ENCODE data around the gene RHBDF1.

The RHBDF1 gene, protein sequence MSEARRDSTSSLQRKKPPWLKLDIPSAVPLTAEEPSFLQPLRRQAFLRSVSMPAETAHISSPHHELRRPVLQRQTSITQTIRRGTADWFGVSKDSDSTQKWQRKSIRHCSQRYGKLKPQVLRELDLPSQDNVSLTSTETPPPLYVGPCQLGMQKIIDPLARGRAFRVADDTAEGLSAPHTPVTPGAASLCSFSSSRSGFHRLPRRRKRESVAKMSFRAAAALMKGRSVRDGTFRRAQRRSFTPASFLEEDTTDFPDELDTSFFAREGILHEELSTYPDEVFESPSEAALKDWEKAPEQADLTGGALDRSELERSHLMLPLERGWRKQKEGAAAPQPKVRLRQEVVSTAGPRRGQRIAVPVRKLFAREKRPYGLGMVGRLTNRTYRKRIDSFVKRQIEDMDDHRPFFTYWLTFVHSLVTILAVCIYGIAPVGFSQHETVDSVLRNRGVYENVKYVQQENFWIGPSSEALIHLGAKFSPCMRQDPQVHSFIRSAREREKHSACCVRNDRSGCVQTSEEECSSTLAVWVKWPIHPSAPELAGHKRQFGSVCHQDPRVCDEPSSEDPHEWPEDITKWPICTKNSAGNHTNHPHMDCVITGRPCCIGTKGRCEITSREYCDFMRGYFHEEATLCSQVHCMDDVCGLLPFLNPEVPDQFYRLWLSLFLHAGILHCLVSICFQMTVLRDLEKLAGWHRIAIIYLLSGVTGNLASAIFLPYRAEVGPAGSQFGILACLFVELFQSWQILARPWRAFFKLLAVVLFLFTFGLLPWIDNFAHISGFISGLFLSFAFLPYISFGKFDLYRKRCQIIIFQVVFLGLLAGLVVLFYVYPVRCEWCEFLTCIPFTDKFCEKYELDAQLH

DNA sequence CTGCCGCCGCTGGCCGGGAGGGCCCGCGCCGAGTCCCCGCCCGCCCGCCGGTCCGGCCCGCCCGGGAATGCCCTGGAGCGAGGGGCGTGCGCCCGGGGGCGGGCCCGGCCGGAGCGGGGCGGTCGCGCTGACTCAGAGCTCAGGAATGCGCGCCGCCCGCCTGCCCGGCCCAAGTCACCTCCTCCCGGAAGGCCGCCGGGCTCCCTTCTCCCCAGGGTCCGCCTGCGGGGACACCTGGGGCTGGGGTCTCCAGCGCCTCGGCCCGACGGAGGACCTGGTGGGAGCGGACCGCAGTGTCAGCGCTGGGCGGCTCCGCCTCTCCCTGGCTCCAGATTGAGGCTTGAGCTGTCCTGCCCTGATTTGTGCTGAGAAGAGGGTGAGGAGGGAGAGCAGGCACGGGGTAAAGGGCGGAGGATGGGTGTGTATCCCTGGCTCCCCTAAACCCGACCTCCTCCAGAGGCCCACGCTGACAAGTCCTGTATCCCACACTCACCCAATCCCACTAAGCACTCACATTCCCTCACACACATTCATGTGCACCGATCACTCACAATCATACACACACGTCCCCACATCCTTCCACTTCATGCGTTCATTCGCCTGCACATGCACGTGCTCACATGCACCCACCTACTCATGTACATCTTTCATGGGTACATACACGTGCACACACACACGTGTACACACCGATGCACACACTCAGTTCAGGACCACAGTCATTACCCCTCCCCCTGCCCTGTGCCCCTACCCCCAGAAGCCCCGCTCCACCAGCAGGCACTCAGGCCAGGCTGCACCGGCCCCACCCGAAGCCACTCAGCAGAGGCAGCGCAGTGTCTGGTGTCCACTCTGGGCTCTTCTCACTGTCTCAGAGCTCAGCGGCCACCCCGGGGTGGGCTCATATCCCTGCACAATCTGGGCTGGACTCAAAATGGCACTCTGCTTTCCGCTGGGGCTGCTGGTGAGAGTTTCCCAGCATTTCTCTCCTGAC lies at the start of gene RHBDF1:
RHBDF1 (minus strand) TSS at position 71 of the 988 bp plus-strand sequence. CDS start 7,616 bp downstream, outside the sequence.
- no peak for DNase-seq (ENCODE audit: low read depth)

DNA sequence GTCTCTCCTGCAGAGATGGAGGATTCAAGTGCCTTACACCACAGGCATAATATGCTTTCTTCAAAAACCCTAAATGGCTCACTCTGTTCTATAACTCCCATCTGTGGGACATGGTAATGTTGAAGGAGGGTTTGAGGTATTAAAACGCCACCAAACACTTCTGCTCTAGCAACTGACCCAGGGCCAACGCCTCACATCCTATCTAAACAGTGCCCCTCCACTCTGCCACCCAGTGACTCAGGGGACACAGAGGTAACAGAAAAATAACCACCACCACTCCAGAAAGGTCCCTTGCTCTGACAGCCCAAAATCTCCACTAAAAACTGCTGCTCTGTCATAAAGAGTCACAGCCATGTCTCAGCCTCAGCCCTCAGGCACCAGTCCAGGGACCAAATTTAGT lies 48.3 kb upstream of the RHBDF1 start:
- no peak for DNase-seq (ENCODE audit: low read depth)

DNA sequence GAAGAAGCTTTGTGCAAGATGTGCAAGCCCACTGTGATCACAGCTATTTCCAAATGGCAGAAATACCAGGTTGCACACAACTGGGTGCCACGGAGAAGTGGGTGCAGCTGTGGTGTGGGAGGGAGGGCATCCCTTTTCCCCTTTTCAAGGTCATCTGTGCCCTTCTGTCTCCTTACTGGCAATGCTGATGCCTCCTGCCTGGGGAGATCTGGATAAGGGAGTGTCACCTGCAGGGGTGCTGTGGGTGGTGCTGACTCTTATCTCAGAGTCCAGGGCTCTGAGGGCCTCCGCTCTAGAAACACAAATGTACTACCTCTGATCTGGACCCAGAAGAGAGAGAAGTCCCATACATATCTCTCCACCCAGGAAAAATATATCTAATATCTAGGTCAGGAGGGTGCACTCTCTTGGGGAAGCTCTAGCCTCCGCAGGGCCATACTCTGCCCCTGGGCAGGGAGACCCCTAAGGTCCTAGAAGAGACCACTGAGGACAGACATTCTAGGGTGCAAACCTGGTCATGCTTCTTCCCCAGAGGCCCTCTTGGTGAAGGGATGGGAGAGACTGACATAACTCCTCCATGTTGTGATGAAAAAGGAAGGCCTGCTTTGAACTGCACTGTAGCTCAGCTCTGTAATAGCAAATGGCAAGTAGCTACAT lies 47.5 kb upstream of the RHBDF1 start:
- no peak for DNase-seq (ENCODE audit: low read depth)

DNA sequence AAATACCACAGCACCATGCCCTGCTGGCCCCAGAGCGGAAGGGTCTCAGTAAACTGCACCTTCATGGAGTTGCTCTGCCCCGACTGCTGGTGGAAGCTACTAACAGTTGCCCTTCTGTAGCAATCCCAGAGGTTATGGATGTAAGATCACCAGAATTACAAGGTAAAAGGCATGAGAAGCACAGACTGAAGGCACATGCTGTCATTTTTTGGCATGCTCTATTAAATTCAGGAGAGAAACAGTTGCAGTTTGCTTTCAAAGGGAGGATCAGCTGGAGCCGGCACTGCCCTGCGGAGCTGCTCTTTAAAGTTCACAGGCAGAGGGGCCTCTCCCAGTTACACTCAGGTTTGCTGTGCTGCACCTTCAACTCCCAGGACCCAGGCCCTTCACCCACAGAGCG lies 46.9 kb upstream of the RHBDF1 start:
- no peak for DNase-seq (ENCODE audit: low read depth)

DNA sequence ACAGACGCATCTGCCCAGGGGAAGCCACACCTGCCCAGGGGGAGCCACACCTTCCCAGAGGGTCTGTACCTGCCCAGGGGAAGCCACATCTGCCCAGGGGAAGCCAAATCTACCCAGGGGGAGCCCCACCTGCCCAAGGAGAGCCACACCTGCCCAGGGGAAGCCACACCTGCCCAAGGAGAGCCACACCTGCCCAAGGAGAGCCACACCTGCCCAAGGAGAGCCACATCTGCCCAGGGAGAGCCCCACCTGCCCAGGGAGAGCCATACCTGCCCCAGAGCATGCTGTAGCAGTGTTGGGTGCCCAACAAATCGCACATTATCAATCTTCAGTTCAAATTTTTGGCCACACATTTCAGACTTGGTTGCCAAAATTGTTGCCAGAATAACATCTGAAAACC lies 46.4 kb upstream of the RHBDF1 start:
- DNase-seq (ENCODE audit: low read depth): no peak

DNA sequence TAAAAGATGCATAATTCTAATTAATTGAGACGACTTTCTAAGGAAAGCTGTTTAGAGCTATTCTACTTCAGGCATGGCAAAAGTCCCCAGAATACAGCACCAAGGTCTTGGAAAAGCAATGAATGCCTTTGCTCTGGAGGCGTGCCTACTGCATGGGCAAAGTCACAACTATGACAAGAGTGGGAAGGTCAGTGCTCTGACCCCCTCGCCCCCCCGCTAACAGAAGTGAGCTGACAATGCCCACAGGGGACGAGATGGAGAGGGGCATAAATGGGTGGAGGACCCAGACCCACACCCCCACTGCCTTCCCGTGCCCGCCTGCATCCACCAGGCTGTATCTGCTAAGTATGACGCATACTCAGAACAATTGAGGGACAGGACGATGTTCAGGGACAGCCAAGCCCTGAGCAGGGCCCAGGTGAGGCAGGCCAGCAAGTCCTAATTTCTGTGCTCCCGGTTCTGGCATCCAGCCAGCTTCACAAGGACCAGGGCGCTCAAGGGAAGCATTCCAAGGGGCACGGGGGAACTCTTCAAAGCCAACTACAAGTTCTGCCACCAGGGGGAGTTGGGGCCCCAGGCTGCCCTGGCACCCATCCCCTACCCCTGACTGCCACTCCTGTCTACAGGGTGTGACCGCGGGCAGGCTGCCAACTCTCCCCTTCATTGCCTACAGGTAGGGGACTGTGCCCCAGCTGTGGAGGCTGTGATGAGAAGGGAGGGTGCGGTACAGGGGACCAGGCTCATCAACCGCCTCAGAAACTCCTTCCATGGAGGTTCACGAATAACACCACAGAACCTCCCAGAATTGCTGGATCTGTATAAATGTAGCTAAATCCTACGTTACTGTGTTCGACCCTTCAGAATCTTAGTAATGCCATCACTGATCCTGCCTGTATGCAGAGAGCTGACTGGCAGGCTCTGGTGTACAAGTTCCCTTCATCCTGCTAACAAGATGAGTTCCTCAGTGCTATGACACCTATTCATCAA lies 45.2 kb upstream of the RHBDF1 start:
- peak; percentile 37 for DNase-seq (ENCODE audit: low read depth)

DNA sequence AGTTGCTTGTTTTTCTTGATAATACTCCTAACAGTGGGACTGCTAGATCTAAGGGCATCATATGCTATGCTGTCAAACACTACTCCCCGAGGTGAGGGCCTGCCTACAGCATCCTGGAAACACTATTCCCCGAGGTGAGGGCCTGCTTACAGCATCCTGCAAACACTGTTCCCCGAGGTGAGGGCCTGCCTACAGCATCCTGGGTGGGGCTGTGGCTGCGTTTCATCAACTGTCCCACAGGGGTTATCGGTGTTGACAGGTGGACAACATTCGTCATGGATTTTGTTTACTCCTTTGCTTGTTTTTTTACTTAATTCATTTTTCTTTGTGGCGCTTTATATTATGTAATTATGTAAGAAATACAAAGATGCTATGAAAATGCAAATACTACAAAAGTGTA lies 43.6 kb upstream of the RHBDF1 start:
- no peak for DNase-seq (ENCODE audit: low read depth)

DNA sequence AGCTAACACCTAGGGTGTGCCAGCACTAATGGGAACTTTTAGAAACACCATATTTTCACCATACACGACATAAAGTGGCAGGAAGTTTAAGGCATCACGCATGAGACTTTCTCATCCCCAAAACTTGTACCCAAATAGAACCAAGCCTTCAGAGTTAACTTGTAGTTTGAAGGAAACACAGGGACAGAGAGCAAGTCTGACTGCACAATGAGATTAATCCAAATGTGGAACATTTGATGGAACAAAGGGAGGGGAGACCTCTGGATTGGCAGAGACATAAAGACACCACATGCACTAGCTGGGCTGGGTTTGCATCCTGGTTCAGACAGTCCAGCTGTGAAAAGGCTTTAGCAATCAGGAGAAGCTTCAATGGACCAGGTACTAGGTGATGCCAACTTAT lies 41.9 kb upstream of the RHBDF1 start:
- no peak for DNase-seq (ENCODE audit: low read depth)

DNA sequence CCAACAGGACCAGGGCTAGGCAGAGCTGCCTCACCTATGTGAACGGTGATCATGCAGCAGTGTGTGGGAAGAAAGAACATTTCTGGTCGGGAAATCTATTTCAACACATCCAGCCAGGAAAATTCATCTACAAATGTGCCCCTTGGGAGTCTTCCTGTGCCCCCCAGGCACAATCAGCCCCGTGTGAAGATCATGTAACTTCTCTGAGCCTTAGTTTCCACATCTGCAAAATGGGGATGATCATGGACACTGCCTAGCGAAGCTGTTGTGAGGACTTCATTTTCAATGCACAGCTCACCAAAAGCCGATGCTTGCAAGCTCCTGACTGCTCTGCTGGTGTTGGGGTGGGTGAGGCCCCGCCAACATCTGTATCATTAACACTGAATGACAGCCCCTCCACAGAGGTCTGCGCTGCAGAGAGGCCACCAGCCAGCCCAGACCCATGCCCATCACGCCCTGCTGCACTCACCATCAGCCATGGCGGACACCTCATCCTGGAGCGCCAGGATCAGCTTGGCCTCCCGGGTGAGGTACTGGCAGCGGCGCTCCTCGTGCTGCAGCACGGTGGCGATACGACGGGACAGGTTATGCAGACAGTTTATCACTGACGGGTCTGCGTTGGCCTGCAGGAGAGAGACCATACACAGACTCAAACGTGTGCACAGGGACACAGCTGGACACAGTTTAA lies 39.9 kb upstream of the RHBDF1 start:
- DNase-seq (ENCODE audit: low read depth): no peak

DNA sequence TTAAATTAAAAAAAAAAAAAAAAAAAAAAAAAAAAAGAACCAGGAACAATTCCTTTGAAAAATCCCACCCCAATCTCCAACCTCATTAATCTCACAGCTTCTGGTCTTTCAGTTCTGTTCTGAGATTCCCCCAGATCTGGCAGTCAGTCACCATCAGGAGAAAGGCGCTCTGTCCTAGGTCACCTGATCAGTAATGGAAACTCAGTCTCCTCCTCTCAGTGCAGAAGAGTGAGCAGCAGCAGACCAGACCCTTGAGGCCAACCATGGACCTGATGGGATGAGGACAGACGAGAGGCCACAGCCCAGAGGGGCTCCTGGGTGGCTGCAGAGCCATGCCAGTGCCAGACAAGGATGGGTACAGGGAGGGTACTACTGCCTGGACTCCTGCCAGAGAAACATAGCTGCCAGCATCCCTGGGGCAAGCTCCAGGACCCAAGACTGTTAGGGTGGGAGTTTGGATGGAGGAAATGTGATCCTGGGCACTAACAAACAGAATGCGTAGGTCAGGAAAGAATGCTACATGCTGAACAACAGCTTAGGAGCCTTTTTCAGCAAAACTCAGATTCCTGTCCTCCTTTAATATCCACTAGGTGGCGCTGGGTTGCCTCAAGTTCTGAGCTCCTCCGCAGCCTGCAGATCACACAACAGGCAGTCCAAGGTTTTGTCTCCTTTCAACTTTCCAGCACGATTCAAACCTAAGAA lies 34.3 kb upstream of the RHBDF1 start:
- DNase-seq (ENCODE audit: low read depth): no peak

DNA sequence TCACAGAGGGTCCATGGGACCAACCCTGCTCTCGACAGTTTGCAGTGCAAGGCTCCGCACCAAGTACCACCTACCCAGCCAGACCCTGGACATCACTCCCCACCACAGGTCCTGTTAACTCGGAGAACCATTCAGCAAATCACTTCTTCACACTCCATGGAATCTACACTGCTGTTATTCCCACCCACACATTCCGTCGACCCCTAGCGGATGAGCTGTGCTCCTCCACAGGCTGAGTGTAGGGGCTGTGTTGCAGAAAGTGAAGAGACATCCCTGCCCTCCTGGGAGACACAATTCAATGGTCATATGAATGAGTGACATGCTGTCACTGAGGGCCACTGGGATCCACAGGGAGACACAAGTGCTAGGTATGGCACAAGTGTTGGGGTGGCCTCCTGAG lies 33.1 kb upstream of the RHBDF1 start:
- DNase-seq (ENCODE audit: low read depth): no peak

DNA sequence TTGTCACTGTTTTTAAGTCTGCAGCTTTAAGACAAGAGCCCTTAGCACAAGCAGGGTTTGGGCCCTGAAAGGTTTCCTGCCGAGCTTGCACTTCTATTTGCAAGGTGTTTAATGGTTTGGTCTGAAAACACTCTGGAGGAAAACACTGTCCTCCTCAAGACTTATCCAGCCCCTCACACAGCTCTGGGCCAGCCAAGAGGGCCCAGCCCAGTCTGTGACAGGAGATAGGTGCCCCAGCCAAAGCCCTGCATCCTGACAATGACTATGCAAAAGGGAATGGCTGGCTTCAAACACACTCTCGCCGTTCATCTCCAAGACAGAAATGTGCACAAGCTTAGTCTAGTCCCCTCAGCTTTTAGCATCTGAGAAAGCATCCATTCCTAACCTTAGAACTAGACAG lies 32.5 kb upstream of the RHBDF1 start:
- no peak for DNase-seq (ENCODE audit: low read depth)

DNA sequence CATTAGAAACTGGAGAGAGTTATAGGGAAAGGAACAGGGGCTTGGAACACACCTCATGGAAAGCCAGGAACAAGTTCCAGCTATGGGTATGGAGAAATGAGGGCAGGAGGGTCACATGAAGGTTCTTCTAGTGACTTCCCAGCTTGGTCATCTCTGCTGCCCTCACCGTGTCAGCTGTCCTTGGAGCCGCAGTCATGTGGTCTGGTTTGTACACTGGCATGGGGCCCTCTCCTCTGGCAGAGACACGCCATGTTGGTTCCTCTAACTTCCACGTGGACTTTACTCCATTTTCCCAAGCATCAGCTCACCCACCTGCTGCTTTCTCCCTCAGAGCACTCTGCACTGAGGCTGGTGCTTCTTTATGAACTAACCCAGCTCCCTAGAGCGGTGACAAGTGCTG lies 31.9 kb upstream of the RHBDF1 start:
- DNase-seq (ENCODE audit: low read depth): no peak

DNA sequence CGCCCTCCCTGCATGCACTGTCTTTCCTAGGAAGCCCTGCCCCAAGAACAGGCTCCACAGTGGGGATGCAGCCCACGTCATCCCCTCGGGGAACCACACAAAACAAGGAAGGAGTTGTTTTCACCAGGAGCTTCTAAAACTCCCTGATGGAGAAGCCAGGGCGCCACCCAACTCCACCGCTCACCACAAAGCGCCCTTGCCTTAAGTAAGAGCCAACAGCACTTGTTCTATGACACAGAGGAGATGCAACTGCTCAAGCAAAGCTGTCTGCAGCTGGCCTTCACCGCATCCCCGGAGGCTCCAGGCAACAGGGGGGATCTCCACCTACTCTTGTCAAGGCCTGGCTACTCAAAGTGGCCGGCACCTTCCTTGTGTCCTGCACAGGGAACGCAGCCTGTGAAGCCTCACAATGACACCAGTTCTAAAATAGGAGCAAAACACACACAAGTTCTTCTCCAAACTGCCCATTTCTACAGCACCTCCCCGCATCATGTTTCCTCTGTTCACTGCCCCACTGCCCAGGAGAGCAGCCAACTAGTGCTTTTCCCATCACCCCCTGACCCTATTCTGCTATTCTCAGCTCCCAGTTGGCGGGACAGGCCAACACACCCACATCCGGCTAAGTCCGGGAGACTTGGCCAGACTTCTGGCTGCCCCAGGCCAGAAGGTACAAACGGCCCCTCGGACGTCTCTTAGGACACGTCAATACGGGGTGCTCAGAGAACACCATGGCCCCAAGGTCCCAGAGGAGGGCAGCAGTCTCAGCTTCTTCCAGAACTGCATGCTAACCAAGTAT lies 29.8 kb upstream of the RHBDF1 start:
- DNase-seq (ENCODE audit: low read depth): no peak

DNA sequence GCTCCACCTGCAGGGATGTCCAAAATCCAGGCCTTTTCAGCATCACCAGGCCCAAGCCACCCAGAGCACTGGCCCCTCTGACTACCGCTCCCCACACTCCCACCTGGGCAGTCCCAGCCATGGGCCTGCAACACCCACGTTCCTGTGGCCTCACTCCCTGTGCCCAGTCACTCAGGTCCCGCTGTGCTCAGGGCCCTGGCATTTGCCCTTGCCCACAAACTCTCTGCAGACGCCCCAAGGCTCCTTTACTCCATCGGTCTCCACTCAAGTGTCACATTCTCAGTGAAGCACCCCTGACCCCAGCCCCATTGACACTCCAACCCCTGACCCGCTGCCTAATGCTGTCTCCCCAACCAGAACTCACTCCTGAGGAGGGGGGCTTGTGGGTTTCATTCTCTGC lies 29.2 kb upstream of the RHBDF1 start:
- DNase-seq (ENCODE audit: low read depth): no peak

DNA sequence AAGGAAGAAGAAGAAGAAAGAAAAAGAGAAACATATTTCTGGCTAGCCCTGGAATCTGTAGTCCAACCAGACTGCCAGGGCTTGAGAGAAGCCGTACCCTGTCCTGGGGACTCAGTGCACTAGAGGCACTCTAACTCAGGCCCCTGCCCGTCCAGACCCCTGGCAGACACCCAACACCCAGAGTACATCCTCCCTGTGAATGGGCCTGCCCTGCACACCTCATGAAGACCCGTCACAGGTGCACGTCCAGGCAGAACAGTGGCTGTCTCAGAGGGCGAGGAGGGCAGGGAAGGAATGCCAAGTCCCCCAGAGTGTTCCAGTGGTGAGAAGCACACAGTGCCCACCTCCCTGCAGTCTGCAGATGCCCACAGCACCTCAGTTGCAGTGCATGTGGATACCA lies 28.6 kb upstream of the RHBDF1 start:
- no peak for DNase-seq (ENCODE audit: low read depth)

DNA sequence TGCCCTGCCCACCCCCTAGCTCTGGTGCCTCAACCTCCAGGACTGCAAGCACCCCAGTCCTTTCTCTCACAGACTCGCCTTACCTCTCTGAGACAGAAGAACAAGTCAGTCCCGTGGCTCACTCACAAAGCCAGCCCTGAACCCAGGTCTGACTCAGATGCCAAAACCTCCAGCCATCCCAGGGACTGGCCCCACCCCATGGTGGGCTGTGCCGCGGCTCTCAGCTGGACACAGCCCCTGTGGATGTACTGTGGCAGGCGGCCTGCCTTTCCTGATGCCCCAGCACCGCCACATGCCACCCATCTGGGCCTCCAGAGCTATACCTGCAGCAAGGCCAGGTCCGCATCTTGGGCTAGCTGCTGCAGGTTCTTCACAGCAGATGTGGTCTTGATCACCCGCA lies 25.4 kb upstream of the RHBDF1 start:
- DNase-seq (ENCODE audit: low read depth): no peak

DNA sequence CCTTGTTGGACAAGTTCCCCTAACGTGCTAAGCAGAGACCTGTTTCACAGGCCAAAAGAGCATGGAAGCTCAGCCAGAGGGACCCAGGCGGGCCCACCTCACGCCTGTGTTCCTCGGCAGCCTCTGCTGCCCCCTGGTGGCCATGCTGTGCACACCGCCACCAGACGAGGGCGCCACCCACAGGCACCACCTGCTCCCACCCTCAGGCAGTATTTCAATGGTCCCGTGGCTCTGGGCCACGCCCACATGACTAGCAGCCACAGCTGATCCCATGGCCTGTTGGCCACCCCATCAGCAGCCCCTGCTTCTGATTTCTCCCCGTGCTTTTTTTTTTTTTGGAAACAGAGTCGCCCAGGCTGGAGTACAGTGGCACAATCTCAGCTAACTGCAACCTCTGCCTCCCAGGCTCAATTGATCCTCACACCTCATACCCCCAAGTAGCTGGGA lies 24.5 kb upstream of the RHBDF1 start:
- DNase-seq (ENCODE audit: low read depth): peak; percentile 79
